ENCODE results near the gene KRT16.

GRCh38 chr17:41595585-41595984 lies 17.0 kb downstream of the KRT16 start:
- TF ChIP-seq CHD2 (IDR thresholded peaks at IDR 0.05; ENCODE audit: borderline replicate concordance, low read depth, low read length) (no peak), CREM (IDR thresholded peaks at IDR 0.05; ENCODE audit: low read depth) (no peak), POLR2AphosphoS5 (IDR thresholded peaks at IDR 0.05; ENCODE audit: low read length) (no peak)
